Endothelial cell of umbilical vein (primary cell): ENCODE data around the gene EXOC7.

Source experiments
- CTCF ChIP-seq, 2 donors: IDR thresholded peaks; 1 replicate in 1 of 2; 2 replicates in 1 of 2; pipeline ENCODE4 v1.5.1; 2011; ENCODE audit warnings: low read length in 2 of 2, mild to moderate bottlenecking in 2 of 2, moderate library complexity in 2 of 2, control low read depth in 1 of 2, inconsistent platforms in 1 of 2, low read depth in 1 of 2; ENCODE audit not compliant: insufficient read depth in 1 of 2; ENCODE audit errors: extremely low read depth in 1 of 2
- EZH2 ChIP-seq: IDR thresholded peaks from 2 replicates; pipeline ENCODE4 v1.6.1; 2012; ENCODE audit warnings: borderline replicate concordance, low read depth, mild to moderate bottlenecking, moderate library complexity, low read length, inconsistent platforms; ENCODE audit not compliant: severe bottlenecking
- FOS ChIP-seq: IDR thresholded peaks from 2 replicates; pipeline ENCODE4 v1.6.1; 2011; ENCODE audit warnings: mild to moderate bottlenecking, low read length, moderate library complexity, borderline replicate concordance; ENCODE audit not compliant: insufficient read depth
- MAX ChIP-seq: IDR thresholded peaks from 2 replicates; pipeline ENCODE4 v1.6.1; 2011; ENCODE audit not compliant: insufficient read depth, insufficient read length
- POLR2A ChIP-seq: IDR thresholded peaks from 2 replicates; pipeline ENCODE4 v1.6.1; 2012; ENCODE audit warnings: low read depth, mild to moderate bottlenecking, control low read depth, low read length
- POLR2AphosphoS5 ChIP-seq: IDR thresholded peaks from 2 replicates; pipeline ENCODE4 v1.6.1; 2012; ENCODE audit warnings: low read depth, mild to moderate bottlenecking, control low read depth, low read length, moderate library complexity; ENCODE audit not compliant: insufficient read depth

GRCh38 chr17:76091526-76092286 lies 11.9 kb downstream of the EXOC7 start:
- no peak for TF ChIP-seq POLR2AphosphoS5
- TF ChIP-seq POLR2A = peak; percentile 53
- no peak for TF ChIP-seq CTCF (IDR thresholded peaks at IDR 0.05; ENCODE audit: extremely low read depth in 1 of 2, insufficient read depth in 1 of 2, low read depth in 1 of 2, low read length in 2 of 2)
- no peak for TF ChIP-seq EZH2
- no peak for TF ChIP-seq MAX
- TF ChIP-seq FOS = no peak
